Smooth muscle cell (in vitro differentiated cells): ENCODE measurements around the gene E2F1. TPM values are rescaled to one million over a fixed set of nuclear protein-coding genes. Genes with fewer than 3 reads are reported as not detected.

Experiments used
- DNase-seq: peaks from one replicate; lab custom pipeline; 2025; ENCODE audit not compliant: unreplicated experiment; lab: John Stamatoyannopoulos, UW
- H2AFZ ChIP-seq: fragments of 200-600 bp; sonication (generic); 2 replicates; pipeline ENCODE4 v1.6.0; 2016; ENCODE audit warnings: antibody characterized with exemption, low read depth, mild to moderate bottlenecking
- H3F3A ChIP-seq: fragments of 200-600 bp; sonication (generic); 2 replicates; pipeline ENCODE4 v1.6.0; 2017; ENCODE audit warnings: antibody characterized with exemption, low read depth
- H3K27ac ChIP-seq: fragments of 200-600 bp; sonication (generic); 2 replicates; pipeline ENCODE4 v1.5.1; 2016; ENCODE audit warnings: low read depth, mild to moderate bottlenecking
- H3K27me3 ChIP-seq: fragments of 200-600 bp; sonication (generic); 2 replicates; pipeline ENCODE4 v1.6.1; 2016; ENCODE audit warnings: low read depth, mild to moderate bottlenecking
- H3K36me3 ChIP-seq: fragments of 200-600 bp; sonication (generic); 2 replicates; pipeline ENCODE4 v1.5.1; 2016; ENCODE audit warnings: low read depth
- H3K4me1 ChIP-seq: fragments of 200-600 bp; sonication (generic); 2 replicates; pipeline ENCODE4 v1.5.1; 2016; ENCODE audit warnings: low read depth
- H3K4me2 ChIP-seq: fragments of 200-600 bp; sonication (generic); 2 replicates; pipeline ENCODE4 v1.6.0; 2016; ENCODE audit warnings: mild to moderate bottlenecking
- H3K4me3 ChIP-seq: fragments of 200-600 bp; sonication (generic); 2 replicates; pipeline ENCODE4 v1.5.1; 2016; ENCODE audit warnings: mild to moderate bottlenecking
- H3K79me2 ChIP-seq: fragments of 200-600 bp; sonication (generic); 2 replicates; pipeline ENCODE4 v1.6.0; 2016; ENCODE audit warnings: low read depth, mild to moderate bottlenecking
- H3K9ac ChIP-seq: fragments of 200-600 bp; sonication (generic); 2 replicates; pipeline ENCODE4 v1.6.0; 2016; ENCODE audit warnings: low read depth
- H3K9me3 ChIP-seq: fragments of 200-600 bp; sonication (generic); replicated peaks from 2 replicates; pipeline ENCODE4 v1.5.1; 2016; ENCODE audit warnings: low read depth
- H4K20me1 ChIP-seq: fragments of 200-600 bp; sonication (generic); 2 replicates; pipeline ENCODE4 v1.6.0; 2016; ENCODE audit warnings: low read depth
- WGBS: methylation state at CpG from one replicate; pipeline ENCODE4 v1.1.7; 2016; ENCODE audit warnings: low lambda C conversion rate; 5-methylcytosine and 5-hydroxymethylcytosine counted together
- polyA plus RNA-seq: library from polyadenylated mRNA; unstranded; fragments of >200 nt; fragmentation: Nextera tagmentation; extraction: Ambion mirVana; gene quantifications from 2 replicates; pipeline ENCODE4 v1.2.1, GENCODE V29; 2016
- total RNA-seq: library from RNA; depleted of rRNA; stranded (reverse); fragments of >200 nt; gene quantifications from 2 replicates; pipeline ENCODE4 v1.2.3, GENCODE V29; 2014
- TF ChIP-seq, protein P1 (sequence below): fragments of 200-600 bp; sonication (generic); IDR thresholded peaks from 2 replicates; pipeline ENCODE4 v1.5.1; 2017; ENCODE audit warnings: borderline replicate concordance, mild to moderate bottlenecking, antibody characterized with exemption; ENCODE audit not compliant: insufficient read depth, poor library complexity, severe bottlenecking

E2F1 gene
- total and polyA plus RNA-seq, 2 experiments from 2014 or later, result 5.0 to 19.4 TPM

GRCh38 chr20:33689973-33690372, 3.8 kb upstream of the E2F1 start:
- H2AFZ ChIP-seq, result no peak overlapping the region
- H3K79me2 ChIP-seq, result peaks cover 4% of the 10 kb centered on the region
- H3K4me1 ChIP-seq, result peaks cover 14% of the 10 kb centered on the region
- H3K9me3 ChIP-seq, result no peaks in the 10 kb centered on the region
- TF ChIP-seq, protein P1, sequence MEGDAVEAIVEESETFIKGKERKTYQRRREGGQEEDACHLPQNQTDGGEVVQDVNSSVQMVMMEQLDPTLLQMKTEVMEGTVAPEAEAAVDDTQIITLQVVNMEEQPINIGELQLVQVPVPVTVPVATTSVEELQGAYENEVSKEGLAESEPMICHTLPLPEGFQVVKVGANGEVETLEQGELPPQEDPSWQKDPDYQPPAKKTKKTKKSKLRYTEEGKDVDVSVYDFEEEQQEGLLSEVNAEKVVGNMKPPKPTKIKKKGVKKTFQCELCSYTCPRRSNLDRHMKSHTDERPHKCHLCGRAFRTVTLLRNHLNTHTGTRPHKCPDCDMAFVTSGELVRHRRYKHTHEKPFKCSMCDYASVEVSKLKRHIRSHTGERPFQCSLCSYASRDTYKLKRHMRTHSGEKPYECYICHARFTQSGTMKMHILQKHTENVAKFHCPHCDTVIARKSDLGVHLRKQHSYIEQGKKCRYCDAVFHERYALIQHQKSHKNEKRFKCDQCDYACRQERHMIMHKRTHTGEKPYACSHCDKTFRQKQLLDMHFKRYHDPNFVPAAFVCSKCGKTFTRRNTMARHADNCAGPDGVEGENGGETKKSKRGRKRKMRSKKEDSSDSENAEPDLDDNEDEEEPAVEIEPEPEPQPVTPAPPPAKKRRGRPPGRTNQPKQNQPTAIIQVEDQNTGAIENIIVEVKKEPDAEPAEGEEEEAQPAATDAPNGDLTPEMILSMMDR, result no peak
- whole genome bisulfite sequencing, result 12% methylated on average over 4 of the region's 4 CpGs
- H3K36me3 ChIP-seq, result no peaks in the 10 kb centered on the region
- H4K20me1 ChIP-seq, result no peaks in the 10 kb centered on the region
- no peak overlapping the region for H3K4me3 ChIP-seq
- peak overlapping the region; percentile 30 for H3K27ac ChIP-seq
- H3K9ac ChIP-seq, result no peak overlapping the region
- DNase-seq, result no peak
- H3K27me3 ChIP-seq, result no peaks in the 10 kb centered on the region
- peaks cover 27% of the 10 kb centered on the region for H3F3A ChIP-seq
- peak overlapping the region; percentile 17 for H3K4me2 ChIP-seq

GRCh38 chr20:33689493-33689892, 3.3 kb upstream of the E2F1 start:
- no peak overlapping the region for H2AFZ ChIP-seq
- WGBS, result 97% methylated on average over 1 of the region's 1 CpG
- no peaks in the 10 kb centered on the region for H3K27me3 ChIP-seq
- H3K4me2 ChIP-seq, result peak overlapping the region; percentile 17
- no peaks in the 10 kb centered on the region for H4K20me1 ChIP-seq
- H3K36me3 ChIP-seq, result no peaks in the 10 kb centered on the region
- H3K4me1 ChIP-seq, result peaks cover 12% of the 10 kb centered on the region
- peaks cover 27% of the 10 kb centered on the region for H3F3A ChIP-seq
- H3K4me3 ChIP-seq, result no peak overlapping the region
- H3K9me3 ChIP-seq, result no peaks in the 10 kb centered on the region
- H3K27ac ChIP-seq, result peak overlapping the region; percentile 30
- H3K9ac ChIP-seq, result no peak overlapping the region
- TF ChIP-seq, protein P1, result no peak
- no peak for DNase-seq
- H3K79me2 ChIP-seq, result peaks cover 4% of the 10 kb centered on the region

DNA sequence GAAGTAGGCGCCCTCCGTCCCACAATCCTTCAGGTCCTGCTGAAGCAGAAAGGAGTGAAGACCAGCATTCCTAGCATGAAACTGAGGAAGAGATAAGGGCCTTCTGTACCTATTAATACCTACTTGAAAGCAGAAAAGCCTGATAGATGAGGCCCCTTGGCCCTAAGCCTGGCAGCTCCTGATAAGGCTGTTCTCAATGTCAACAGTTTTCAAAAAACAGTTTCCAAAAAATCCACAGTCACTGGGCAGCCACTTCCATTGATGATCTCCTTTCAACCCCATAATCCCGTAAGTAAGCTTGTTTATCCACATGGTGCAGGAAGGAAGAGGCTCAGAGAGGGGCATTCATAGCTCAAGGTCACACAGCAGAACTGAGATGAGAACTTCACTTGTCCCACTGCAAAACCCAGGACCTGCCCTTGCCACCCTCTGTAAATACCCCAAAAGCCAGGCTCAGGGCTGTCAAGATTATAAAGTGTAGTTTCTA, 2.8 kb upstream of the E2F1 start:
- Histone ChIP-seq H3K4me1 (peaks cover 8% of the 10 kb centered on the region), H3K36me3 (no peaks in the 10 kb centered on the region), H3K9ac (no peak overlapping the region), H2AFZ (no peak overlapping the region), H3K4me3 (no peak overlapping the region), H4K20me1 (no peaks in the 10 kb centered on the region), H3K27me3 (no peaks in the 10 kb centered on the region), H3K79me2 (peaks cover 8% of the 10 kb centered on the region), H3F3A (peaks cover 27% of the 10 kb centered on the region), H3K4me2 (no peak overlapping the region), H3K27ac (no peak overlapping the region), H3K9me3 (no peaks in the 10 kb centered on the region)
- DNase-seq, result no peak
- TF ChIP-seq, protein P1, result no peak
- 78% methylated on average over 3 of the region's 3 CpGs for WGBS
